ENCODE results near the gene MICB. TPM values are rescaled to one million over a fixed set of nuclear protein-coding genes. Genes with fewer than 3 reads are reported as not detected.

The MICB gene
- total RNA-seq, 1 experiment from 2014 or later: 27.3 TPM

- no peak for DNase-seq (ENCODE audit: low read depth)
Observed at GRCh38 chr6:31538805-31539400, 41.0 kb downstream of the MICB start.

GRCh38 chr6:31540640-31541039 is 42.7 kb downstream of the MICB start:
- DNase-seq (ENCODE audit: low read depth): no peak

DNA sequence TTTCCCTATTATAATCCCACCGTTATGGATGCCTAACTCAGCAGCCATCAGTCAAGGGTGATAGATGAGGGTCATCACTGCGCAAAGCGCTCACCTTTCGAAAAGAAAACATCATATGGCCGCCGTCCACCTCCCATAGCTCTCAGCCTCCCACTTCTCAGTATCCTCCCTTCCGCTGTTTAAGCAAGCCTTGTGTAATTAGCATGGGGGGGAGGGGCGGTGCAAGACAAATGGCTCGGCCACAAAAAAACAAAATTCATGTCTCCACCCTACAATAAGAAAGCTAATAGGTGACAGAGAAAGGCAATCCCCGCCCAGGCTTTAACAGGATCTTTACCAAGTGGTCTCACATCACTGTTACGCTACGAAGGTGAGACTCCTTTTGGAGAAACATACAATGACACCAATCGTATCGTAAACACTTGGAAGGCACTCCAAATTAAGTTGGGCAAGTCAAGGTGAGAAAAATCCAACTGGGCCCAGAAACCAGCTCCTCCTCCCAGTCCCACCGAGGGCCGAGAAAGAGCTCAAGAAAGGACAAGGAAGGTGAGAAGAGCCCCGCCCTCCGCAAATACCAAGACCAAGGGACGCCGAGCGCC is 43.2 kb downstream of the MICB start:
- peak; percentile 77 for DNase-seq (ENCODE audit: low read depth)

GRCh38 chr6:31541658-31542521 is 43.9 kb downstream of the MICB start, which contains the start of gene DDX39B:
TSS of gene DDX39B (minus strand) at chr6:31542003. CDS start at chr6:31540532, 1,471 bp downstream.
- DNase-seq (ENCODE audit: low read depth): peak; percentile 99

- no peak for DNase-seq (ENCODE audit: low read depth)
Observed at GRCh38 chr6:31543639-31544038, 45.7 kb downstream of the MICB start.

DNA sequence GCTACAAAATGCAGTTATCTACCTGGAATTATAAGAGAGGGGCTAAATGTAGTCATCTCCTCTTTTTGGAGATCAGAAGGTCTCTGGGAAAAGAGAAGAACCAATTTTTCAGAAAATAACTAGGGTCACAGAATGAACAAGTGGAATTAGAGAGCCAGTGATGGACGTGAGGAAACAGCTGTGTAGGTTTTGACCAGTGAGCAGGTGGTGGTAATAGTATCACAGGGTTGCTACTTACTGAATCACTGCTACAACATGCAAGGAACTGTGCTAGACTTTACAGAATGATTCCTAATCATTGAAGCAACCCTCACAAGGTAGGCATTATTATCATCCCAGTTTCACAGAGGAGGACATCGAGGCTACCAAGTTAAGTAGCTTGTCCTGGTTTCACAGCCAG is 46.7 kb downstream of the MICB start:
- no peak for DNase-seq (ENCODE audit: low read depth)

DNA sequence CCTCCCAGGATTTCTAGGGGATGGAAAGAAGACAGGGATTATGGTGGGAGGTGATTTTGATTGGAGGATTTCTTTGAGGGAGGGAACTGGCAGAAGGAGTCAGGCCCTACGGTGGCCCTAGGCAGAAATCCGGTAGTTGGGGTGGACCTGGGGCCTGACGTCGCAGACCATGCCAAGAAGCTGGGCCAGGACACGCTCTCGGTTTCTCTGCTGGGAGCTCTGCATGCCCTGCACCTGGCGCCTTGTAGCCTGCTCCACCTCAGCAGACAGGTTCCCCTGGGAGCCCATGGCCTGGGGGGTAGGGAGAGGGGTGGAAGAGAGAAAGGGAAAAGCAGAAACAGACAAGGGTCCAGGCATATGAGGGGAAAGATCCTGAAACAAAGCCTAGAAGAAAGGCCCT is 47.3 kb downstream of the MICB start:
- DNase-seq (ENCODE audit: low read depth): no peak

DNA sequence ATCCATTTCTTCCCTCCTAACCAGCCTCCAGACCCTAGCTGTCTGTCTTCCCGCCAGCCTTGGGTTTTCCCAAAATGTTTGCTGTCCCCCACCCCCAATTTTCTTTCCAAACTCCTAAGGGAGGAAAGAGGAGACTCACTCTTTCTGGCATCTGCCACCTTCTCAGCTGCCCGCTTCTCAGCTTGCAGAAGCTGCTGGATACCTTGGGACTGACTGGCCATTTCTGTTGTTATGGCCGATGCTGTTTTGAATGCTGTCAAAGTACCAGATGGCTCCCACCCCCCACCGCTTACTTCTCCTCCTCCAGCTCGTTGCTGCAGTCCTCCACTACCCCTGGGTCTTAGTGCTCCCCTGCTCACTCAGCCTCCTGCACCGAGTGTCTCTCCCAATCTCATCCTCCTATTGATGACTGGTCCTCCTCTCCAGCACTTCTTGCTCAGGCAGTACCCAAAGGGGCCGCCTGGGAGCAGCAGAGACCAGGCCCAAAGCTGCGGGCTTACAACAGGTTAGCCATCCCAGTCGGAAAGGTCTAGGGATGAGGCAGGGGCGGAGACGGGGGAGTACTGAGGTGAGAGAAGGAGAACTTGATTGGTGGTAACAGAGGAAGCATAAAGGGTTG is 48.5 kb downstream of the MICB start, which contains the start of gene ATP6V1G2:
Gene ATP6V1G2 (minus strand): TSS at position 270 of the 619 bp plus-strand sequence. CDS start 49 bp downstream, at position 221.
- DNase-seq (ENCODE audit: low read depth): peak; percentile 93

- DNase-seq (ENCODE audit: low read depth): peak; percentile 99
Observed at GRCh38 chr6:31546958-31547726, 49.2 kb downstream of the MICB start, which contains the start of gene NFKBIL1. TSS of gene NFKBIL1 (plus strand) at chr6:31547608. CDS start at chr6:31547695, 87 bp downstream.

DNA sequence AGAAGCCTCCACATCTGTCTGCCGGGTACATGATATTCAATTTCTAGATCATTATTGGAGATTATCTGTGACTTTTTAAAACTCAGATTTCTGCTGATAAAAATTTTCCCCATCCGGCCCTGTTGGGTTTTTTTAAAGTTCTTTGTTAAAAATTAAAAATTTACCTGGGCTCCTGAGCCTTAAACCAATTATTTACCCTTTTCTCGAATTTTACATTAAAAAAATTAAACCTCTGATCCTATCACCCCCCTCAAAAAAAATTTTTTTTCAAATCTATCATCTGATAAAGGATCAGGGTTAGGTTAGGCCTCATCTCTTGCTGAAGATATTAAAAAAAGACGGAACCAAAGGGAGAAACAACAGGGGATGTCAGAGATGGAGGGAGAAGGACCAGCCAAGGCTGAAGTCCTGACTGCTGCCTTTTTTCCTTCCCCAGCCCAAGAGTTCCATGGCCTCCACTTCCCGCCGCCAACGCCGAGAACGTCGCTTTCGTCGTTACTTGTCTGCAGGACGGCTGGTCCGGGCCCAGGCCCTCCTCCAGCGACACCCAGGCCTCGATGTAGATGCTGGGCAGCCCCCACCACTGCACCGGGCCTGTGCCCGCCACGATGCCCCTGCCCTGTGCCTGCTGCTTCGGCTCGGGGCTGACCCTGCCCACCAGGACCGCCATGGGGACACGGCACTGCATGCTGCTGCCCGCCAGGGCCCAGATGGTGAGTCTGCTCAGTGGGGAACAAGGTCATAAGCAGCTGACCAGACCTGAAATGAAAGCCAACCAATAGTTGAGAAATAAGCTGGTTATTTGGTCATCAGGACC is 50.0 kb downstream of the MICB start:
- DNase-seq (ENCODE audit: low read depth): no peak

DNA sequence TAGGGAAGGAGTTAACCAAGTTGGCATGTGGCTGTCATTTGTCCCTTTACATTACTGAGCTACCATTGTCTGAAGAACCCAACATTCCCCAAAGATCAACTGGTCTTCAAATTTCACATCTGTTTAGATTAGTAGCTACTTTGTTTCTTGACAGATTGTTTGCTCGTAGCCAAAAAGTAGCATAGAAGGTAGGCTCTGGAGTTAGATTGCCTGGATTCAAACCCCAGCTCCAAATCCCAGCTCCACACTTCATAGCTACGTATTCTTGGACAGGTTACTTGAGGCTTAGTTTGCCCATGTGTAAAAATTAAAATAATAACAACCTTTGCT is 50.6 kb downstream of the MICB start:
- DNase-seq (ENCODE audit: low read depth): no peak

DNA sequence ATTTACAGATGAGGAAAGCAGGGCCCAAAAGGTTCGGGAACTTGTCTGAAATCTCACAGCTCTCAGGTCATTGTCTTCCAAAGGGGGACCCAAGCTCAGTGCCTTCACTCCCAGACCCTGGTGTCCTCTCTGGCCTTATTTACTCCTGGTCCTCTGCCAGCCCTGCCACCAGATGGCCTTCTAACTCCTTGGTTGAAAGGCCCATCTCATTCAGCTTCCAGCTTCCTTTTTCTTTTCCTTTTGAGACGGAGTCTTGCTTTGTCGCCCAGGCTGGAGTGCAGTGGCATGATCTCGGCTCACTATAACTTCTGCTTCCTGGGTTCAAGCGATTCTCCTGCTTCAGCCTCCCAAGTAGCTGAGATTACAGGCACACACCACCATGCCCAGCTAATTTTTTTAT is 53.4 kb downstream of the MICB start:
- DNase-seq (ENCODE audit: low read depth): peak; percentile 76

GRCh38 chr6:31556307-31556706 is 58.4 kb downstream of the MICB start:
- no peak for DNase-seq (ENCODE audit: low read depth)

GRCh38 chr6:31557443-31558317 is 59.7 kb downstream of the MICB start:
- no peak for DNase-seq (ENCODE audit: low read depth)

DNA sequence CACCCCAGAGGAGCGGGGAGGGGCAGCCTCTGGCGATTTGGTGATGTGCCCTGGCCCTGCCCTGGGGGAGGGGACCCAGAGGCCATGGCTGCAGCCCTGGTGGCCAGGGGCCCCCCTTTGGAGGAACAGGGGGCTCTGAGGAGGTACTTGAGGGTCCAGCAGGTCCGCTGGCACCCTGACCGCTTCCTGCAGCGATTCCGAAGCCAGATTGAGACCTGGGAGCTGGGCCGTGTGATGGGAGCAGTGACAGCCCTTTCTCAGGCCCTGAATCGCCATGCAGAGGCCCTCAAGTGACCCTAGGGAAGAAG is 60.3 kb downstream of the MICB start:
- DNase-seq (ENCODE audit: low read depth): no peak

DNA sequence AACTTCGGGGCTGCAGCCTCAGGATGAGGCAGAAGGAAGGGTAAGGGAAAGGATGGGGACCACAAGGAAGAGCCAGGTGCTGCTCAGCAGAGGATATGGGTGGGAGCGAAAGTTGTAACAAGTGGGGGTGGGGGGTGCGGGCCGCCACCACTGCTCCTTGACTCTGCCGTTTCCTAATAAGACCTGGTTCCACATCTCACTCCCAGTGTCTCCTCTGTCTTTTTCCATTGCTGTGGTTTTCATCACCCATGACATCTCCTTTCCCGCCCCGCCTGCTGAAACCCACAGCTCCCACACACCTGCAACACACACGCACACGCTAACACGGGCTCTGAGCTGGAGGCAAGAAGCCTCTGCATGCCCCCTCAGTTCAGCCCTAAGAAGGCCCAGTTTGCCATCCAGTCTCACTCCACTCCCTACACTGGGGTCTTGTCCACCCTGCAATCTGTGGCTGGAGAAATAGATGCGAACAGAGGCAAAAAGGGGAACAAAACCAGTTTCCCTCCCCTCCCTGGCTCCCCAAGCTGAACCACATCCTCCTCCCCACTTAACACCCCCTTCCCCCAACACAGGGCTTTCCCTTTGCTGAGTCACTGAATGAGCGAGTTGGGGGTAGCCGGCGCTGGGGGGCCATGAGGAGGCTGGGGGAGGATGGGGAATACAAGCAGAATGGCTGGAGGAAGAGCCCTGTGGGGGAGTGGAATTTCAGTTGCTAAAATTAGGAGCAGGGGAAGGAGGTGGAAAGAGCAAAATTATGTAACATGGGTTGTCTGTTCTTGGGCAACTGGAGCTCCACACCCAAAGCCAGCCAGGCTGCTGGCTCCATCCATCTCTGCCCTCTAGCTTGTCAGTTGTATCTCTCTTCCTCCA is 60.9 kb downstream of the MICB start:
- peak; percentile 60 for DNase-seq (ENCODE audit: low read depth)

GRCh38 chr6:31559606-31559957 is 61.6 kb downstream of the MICB start:
- no peak for DNase-seq (ENCODE audit: low read depth)

DNA sequence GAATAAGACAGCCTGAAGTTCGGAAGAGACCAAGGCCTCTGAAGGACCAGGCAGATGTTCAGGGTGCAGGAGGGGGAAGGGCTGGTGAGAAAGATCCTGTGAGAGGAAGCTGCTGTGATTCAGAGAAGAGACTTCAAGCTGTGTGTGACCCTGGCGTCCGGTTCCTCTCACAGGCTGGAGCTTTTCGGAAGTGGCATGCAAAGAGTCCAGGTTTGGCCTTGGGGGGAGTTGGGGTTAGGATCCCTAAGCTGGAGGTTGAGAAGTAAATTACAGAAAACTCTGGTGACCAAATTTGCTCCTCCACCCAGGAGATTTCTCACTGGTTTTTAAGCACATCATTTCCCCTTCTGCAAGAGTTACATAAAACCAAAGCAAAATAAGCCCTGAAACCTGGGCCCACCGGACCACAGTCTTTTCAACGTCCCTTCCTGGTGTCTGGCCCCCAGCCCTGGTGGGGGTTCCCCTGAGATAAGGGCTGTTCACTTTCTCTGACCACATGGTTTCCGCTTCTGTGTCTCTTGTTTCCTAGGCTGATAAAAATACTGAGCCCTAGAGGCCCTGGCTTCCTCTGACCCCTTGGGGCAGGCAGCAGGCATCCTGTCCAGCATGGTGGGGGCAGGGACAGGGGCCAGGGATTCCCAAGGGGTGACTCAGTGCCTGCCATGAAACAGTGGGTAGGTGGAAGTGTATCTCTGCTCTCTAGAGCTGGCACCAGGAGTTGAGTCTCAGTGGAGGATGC is 62.2 kb downstream of the MICB start:
- DNase-seq (ENCODE audit: low read depth): peak; percentile 93

Measured in Daoy (cell line).